SH-SY5Y (cell line): ENCODE data around the gene UBA1.

Experiments used
- GATA2 ChIP-seq: IDR thresholded peaks from 2 replicates; pipeline ENCODE4 v1.6.1; 2011; ENCODE audit warnings: mild to moderate bottlenecking, low read depth, low read length
- GATA3 ChIP-seq: IDR thresholded peaks from 2 replicates; pipeline ENCODE4 v1.6.1; 2011; ENCODE audit warnings: low read depth, mild to moderate bottlenecking, low read length, moderate library complexity

- no peak for TF ChIP-seq GATA3
- no peak for TF ChIP-seq GATA2
These were observed 9.2 kb downstream of the UBA1 start for GRCh38 chrX:47202877-47203276.
